Measurements from ENCODE around the gene PRRG2.

Gene PRRG2

GRCh38 chr19:49640113-49640898 is 59.2 kb downstream of the PRRG2 start, which contains the start of gene RRAS:
TSS of gene RRAS (minus strand) at chr19:49640143. CDS start at chr19:49640098, 45 bp downstream.
- peak; percentile 99 for DNase-seq (ENCODE audit: low spot score)

All from hepatic stellate cell (primary cell).